Endothelial cell of hepatic sinusoid (primary cell): ENCODE results near the gene ADAM11.

Source experiments
- in situ Hi-C: cut with HindIII; loops from 2 replicates; pipeline ENCODE4 v1.10.0; 2017; ENCODE audit warnings: low sequenced_read_pairs

Gene ADAM11

DNA sequence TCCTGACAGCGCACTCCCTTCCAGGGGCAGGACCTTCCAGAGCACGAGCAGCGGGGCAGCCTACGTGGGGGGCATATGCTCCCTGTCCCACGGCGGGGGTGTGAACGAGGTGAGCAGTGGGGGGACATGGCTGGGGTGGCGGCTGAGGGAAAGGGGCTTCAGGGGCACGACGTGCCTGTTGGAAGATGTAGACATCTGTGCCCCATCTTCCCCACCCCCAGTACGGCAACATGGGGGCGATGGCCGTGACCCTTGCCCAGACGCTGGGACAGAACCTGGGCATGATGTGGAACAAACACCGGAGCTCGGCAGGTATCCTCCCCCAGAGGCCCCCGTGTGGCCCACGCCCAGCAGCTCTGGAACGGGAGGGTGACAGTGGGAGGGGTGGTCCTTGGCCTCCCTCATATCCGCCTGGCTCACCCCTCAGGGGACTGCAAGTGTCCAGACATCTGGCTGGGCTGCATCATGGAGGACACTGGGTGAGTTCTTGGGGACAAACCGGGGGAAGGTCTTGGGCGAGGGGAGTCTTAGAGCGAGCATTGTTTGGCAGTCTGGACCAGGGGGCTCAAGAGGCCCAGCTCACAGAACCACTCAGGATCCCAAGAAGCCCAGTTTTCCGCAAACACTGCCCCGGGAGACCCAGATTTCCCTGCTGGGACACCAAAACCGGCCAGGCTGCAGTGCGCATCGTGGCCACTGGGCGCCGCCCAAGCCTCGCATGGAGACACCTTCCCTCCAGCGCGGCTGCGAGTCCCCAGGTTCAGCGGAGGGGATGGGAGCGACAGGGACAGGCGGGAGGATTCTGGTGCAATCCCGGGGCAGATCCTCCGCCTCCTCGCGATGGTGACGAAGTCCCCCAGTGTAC, 15.7 kb downstream of the ADAM11 start:
- in situ Hi-C loops = loop anchor here (5.0 kb wide), 1 partner anchor 68 kb away; no protein-coding TSS in a partner anchor

DNA sequence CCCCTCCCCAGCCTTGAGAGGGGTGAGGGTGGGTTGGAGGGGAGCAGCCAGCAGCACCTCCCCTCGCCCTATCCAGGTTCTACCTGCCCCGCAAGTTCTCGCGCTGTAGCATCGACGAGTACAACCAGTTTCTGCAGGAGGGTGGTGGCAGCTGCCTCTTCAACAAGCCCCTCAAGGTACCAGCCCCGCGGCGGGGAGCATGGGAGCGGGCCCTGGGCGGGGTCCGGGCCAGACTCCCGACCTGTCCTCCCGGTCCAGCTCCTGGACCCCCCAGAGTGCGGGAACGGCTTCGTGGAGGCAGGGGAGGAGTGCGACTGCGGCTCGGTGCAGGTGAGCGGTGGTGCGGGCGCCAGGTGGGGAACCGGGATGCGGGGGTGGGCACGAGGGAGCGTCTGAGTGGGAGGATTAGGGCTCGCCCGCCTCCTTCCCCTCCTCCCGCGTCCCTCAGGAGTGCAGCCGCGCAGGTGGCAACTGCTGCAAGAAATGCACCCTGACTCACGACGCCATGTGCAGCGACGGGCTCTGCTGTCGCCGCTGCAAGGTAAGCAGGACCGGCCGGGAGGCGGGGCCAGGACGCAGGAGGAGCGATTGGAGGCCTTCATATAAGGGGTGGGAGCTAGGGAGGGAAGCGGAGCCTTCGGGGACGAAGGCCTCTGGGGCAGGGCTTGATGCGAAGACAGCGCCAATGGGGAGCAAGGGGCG, 16.5 kb downstream of the ADAM11 start:
- in situ Hi-C loops = no loop called here

DNA sequence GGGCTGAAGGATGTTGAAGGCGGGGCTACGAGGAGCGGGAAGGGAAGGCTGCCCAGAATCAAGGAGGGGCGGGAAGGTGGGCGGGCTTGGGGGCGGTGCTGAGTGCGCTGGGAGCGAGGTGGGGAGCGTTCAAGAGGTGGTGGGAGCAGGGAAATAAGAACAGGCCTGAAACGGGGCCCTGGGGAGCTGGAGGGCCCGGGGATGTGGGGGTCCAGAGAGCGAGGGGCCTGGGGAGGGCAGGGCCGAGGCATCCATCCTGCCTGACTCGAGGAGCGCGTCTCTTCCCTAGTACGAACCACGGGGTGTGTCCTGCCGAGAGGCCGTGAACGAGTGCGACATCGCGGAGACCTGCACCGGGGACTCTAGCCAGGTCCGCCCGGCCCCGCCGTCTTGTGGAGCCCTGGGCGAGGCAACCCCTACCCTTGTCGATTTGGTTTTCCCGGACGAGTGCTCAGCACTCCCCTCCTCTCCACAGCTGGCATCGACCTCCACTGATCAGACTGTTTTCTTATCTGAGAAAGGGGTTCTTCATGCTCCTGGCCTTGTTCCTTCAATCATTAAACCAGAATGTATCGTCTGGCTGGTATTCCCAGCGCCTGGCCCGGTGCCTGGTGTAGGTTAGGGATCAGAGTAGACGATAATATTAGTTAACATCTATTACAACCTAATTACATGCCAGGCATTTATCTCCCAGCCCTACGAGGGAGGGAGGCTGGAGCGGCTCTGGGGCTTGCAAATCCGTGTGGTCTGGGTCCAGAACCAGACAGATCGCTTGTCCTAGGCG, 17.2 kb downstream of the ADAM11 start:
- in situ Hi-C loops = no loop called here

DNA sequence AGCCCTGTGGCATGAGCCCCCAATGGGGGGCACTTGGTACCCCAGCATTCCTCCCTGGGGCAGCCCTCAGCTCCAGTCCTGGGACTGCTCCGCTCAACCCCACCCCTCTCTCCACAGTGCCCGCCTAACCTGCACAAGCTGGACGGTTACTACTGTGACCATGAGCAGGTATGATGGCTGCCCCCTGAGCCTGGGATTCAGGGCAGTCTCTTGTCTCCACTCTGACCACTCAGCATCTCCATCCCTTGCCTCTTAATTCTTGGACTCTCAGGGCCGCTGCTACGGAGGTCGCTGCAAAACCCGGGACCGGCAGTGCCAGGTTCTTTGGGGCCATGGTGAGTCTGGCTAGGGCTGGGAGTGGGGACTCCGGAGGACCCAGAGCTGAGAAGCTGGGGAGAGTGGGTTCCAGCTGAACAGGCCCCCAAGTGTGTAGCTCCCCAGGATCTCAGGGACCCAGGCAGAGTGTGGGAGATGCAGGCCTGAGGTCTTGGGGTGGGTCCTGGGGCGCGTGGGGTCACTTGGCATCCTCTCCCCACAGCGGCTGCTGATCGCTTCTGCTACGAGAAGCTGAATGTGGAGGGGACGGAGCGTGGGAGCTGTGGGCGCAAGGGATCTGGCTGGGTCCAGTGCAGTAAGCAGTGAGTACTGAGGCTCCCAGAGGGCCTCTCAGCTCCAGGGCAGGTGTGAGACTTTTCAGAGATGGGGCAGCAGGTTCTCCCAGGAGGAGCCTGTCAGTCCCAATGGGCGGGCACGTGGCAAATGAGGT, 18.0 kb downstream of the ADAM11 start:
- in situ Hi-C loops = no loop called here

DNA sequence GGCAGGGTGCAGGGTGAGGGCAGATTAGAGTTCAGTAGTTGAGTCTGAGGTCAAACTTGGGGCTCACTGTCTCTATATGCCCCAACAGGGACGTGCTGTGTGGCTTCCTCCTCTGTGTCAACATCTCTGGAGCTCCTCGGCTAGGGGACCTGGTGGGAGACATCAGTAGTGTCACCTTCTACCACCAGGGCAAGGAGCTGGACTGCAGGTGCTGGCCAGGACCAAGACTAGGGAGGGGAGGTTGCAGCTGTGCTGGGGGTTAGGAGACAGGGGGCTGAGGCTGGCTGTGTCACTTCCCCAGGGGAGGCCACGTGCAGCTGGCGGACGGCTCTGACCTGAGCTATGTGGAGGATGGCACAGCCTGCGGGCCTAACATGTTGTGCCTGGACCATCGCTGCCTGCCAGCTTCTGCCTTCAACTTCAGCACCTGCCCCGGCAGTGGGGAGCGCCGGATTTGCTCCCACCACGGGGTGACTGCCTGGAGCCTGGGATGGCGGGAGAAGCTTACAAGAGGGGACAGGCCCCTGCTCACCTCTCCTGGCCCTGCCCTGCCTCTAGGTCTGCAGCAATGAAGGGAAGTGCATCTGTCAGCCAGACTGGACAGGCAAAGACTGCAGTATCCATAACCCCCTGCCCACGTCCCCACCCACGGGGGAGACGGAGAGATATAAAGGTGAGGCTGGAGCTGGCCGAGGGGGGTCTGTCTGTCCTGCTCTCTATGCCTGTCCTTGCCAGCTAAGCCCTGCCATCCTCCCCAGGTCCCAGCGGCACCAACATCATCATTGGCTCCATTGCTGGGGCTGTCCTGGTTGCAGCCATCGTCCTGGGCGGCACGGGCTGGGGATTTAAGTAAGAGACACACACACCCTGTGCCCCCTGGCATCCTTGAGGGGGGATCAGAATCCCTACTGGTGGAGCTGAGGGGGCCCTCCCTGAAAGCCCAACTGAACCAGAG, 18.9 kb downstream of the ADAM11 start:
- in situ Hi-C loops = no loop called here

DNA sequence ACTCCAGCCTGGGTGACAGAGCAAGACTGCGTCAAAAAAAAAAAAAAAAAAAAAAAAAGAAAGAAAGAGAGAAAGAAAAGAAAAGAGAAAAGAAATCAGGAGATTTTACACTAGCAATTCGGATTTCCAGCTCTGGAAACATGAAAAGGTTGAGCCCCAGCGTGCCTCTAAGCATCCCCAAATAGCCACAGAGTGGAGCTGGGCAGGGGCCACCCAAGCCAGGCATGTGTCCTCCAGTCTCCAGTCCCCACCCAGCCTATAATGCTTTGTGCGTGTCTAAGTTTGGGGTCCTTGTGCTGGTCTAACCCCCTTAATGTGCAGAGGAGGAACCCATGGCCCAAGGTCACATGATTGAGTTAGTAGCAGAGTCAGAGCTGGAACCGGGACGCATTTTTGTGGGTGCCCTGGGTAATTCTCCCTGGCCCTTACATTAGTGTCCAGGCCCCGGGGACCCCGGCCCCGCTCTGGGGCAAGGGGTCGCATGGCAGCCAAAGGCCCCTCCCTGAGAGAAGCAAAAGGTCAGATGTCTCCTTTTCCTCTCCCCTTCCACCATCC, 19.9 kb downstream of the ADAM11 start:
- in situ Hi-C loops = no loop called here

DNA sequence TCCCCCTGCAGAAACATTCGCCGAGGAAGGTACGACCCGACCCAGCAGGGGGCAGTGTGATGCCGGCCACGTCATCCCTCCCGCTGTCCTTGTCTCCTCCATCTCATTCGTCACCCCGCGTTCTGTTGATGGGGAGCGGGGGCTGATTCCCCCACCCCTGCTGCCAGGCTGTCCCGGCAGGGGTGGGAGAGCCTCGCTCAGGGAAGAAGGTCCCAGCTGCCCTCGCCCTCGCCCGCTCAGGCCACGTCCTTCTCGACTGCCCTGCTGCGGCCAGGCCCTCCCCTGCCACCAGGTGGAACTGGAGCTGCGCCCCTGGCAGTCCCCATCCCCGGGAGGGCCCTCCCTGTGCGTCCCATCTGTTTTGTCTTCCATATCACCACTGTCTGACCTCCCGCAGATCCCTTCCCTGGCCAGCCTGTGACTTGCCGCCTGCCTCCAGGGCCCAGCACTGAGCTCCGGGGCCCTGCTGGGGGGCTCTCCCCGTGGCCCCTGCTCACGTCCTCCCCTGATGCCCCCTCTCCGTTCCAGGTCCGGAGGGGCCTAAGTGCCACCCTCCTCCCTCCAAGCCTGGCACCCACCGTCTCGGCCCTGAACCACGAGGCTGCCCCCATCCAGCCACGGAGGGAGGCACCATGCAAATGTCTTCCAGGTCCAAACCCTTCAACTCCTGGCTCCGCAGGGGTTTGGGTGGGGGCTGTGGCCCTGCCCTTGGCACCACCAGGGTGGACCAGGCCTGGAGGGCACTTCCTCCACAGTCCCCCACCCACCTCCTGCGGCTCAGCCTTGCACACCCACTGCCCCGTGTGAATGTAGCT, 20.6 kb downstream of the ADAM11 start:
- in situ Hi-C loops = no loop called here

DNA sequence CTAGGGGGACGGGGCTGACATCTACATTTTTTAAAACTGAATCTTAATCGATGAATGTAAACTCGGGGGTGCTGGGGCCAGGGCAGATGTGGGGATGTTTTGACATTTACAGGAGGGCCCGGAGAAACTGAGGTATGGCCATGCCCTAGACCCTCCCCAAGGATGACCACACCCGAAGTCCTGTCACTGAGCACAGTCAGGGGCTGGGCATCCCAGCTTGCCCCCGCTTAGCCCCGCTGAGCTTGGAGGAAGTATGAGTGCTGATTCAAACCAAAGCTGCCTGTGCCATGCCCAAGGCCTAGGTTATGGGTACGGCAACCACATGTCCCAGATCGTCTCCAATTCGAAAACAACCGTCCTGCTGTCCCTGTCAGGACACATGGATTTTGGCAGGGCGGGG, 21.4 kb downstream of the ADAM11 start:
- in situ Hi-C loops = no loop called here

DNA sequence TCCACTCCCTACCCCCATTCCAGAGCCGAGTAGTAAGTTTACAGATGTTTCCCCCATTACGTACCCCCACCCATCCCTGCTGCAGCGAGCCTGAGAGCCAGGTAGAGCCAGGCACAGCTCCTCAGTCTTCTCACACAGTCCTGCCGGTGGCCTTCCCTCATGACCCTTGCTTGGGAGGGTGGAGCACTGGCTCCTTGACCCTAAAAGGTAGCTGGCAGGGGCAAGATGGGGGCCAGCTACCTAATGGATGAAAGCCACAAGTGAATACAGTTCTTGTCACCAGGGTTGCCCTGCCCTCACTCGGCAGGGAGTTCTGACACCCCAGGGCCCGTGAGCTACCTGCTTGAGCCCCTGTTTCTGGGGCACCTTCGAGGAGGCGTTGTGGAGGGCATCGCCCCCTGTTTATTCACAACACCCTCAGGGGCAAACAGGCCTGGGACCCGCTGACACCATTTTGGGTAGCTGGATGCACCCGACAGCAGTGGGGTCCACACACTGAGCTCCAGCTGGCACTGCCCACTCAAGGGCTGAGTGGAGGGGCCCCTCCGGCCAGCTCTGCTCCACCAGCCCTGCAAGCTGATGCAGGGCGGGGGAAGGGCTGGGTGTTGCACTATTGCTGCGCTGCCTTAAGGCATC, 22.2 kb downstream of the ADAM11 start:
- in situ Hi-C loops = no loop called here

DNA sequence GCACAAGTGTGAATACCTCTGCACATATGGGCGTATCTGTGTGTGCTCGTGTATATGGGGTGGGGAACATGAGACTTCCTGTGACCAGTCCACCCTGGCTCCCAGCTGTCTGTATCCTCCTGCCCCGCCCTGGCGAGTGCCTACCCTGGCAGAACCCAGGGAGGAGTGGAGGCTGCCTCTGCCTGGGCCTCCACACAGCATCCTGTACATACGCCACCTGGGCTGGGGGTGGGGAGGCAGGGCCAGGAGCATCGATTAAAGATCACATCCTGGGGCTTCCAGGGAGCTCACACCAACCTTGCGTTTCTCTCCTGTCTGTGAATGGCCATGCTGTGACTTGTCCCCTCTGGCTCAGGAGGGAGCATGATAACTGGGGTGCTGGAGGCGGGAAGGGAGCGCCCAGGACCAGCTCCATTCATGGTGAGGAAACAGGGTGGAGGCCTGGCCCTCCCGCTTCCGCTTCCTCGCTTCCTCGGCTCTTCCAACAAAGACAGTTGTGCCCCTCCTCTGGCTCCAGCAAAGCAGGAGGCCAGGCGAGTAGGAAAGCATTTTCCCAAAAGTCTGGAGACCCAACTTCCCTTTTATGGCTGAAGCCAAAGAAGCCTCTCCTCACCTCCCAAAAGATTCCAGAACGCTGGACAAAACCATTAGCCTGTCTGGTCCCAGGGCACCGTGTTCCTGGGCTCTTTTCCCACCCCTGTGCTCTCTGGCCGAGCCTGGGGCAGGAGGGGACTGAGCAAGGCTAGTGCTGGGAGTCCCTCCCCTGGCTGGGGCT, 22.9 kb downstream of the ADAM11 start:
- in situ Hi-C loops = no loop called here

DNA sequence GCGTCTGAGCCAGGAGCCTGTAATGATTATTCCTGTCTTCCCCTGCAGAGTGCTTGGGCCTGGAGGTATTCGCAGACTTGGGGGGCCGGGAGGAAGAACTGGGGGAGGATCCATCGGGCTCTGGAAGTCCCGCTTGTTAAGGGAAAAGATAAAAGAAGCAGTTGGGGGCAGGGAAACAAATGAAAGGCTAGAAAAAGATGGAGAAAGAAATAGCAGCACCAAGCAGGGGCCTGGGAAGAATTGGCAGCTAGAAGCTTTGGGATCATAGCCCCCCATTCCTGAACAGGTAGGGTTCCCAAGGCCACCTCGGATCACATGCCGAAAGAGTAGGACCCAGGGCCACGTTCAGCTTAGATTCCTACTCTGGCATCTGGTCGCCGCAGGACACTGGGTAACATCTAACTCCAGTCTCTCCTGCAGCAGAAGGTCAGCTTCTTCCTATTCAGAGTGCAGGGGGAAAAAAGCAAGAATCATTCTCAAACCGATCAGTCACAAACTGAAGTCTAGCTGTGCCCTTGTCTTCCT, 23.6 kb downstream of the ADAM11 start:
- in situ Hi-C loops = no loop called here

DNA sequence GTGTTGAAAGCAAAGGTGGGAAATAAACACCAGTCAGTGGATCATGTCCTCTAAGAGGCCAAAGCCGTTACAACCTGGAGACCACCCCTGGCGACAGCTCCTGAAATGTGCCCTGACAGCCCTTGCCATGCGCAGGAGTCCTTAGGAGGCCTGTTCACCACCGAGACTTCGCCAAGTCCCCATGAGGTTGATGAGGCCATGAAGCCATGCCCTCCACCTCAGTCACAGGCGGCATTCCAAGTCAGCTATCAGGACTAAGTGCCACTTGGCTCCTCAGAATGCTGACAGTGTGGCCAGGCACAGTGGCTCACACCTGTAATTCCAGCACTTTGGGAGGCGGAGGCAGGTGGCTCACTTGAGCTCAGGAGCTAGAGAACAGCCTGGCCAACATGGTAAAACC, 27.1 kb downstream of the ADAM11 start:
- in situ Hi-C loops = no loop called here

DNA sequence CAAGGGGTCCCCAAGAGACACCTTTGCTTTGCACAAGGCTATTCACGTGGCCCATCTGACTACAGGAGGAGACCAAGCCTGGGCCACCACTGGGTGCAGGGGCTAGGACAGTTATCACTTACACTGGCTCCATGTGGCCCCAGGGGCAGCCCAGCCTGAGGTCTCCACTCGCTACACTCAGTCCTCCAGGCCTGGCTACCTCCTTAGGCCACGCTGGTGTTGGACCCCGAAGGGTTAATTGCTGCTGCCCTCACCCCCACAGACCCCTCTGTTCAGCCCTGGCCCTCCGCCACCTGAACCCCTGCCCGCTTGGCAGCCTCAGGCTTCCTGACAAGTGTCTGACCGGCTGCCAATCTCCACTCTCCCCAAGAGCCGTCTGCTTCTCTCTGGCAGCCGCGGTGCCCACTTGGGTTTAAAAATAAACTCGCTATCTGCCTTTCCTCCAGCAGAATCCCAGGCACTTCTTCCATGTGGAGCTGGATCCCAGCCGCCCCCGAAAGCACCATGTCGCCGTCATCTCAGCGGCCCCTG, 27.8 kb downstream of the ADAM11 start:
- in situ Hi-C loops = no loop called here

DNA sequence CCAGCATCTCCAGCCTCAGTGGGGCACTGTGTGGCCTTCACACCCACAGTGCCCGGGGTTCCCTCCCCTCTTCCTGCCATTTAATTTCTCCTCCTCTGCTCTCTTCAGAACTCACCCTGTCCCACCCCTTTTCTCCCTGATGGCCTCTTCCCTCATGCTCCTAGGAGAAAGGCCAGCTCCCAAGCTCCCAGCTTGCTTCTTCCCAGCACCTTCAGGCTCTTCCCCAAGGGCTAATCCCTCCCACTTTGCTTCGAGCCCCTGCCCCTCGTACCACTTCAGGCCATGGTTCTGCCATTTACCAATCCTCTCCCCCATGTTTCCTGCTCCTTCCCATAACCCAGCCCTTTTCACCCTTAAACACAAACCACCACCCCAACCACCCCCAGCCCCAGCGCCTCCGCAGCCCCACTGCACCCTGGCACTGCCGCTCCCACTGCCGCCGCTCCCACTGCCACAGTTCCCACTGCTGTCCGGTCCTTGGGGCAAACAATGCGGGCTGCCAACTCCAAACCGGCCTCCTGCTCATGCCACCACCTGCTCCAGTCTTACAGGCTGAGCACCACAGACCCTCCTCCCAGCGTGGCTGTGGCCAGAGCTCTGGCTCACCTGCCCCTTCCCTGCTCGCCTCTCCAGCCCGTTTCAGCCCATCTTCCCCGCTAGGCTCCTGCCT, 28.6 kb downstream of the ADAM11 start:
- in situ Hi-C loops = no loop called here

DNA sequence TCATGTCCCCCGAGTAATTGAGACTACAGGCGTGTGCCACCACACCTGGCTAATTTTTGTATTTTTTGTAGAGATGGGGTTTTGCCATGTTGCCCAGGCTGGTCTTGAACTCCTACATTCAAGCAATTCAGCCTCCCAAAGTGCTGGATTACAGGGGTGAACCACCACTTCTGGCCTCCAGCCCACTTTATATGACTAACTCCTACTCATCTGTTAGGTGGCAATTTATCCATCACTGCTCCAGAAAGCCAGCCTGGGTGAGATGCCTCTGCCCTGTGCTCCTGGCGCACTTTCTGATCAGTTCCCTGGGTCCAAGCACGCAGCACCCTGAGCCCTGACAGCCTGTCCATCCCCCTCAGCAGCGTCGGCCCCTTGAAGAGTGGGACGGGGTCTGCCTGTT, 29.4 kb downstream of the ADAM11 start:
- in situ Hi-C loops = no loop called here

DNA sequence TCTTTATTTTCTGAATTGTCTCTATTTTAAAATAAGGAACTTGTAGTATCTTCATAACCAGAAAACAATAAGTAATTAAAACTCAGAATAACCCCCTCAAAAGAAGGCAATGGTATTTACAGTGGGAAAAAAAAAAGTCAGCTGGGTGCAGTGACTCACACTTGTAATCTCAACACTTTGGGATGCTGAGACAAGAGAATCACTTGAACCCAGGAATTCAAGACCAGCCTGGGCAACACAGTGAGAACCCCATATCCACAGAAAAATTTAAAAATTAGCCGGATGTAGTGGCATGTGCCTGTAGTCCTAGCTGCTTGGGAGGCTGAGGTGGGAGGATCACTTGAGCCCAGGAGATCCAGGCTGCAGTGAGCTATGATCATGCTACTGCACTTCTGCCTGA, 33.5 kb downstream of the ADAM11 start:
- in situ Hi-C loops = no loop called here
